Measurements from ENCODE around the gene GTF2E1.

DNA sequence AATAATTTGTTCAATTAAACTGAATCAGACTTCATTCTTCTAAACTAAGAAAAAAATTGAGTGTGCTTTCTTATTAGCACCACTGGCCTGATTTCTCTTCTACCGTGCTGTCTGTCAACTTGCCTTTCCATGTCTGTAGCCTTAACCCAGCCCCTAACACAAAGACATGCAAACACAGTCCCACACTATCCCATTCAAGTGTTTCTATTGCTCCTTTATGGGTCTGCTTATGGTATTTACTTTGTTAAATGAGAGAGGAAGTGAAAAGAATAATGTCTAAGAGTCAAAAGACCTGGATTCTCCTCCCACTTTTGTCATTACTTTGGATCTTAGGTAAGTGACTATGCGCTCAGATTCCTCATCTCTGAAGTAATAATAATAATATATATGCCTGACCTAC is 55.3 kb downstream of the GTF2E1 start:
- TF ChIP-seq, protein P1, sequence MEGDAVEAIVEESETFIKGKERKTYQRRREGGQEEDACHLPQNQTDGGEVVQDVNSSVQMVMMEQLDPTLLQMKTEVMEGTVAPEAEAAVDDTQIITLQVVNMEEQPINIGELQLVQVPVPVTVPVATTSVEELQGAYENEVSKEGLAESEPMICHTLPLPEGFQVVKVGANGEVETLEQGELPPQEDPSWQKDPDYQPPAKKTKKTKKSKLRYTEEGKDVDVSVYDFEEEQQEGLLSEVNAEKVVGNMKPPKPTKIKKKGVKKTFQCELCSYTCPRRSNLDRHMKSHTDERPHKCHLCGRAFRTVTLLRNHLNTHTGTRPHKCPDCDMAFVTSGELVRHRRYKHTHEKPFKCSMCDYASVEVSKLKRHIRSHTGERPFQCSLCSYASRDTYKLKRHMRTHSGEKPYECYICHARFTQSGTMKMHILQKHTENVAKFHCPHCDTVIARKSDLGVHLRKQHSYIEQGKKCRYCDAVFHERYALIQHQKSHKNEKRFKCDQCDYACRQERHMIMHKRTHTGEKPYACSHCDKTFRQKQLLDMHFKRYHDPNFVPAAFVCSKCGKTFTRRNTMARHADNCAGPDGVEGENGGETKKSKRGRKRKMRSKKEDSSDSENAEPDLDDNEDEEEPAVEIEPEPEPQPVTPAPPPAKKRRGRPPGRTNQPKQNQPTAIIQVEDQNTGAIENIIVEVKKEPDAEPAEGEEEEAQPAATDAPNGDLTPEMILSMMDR (IDR thresholded peaks at IDR 0.05), result no peak
- TF ChIP-seq EP300 (IDR thresholded peaks at IDR 0.05; ENCODE audit: low read depth), result no peak
- TF ChIP-seq POLR2AphosphoS5 (IDR thresholded peaks at IDR 0.05), result no peak
- TF ChIP-seq POLR2A (IDR thresholded peaks at IDR 0.05), result no peak
